ENCODE measurements around the gene RTEL1.
A peak's percentile ranks its signal among the peaks of the same experiment; 100 is the strongest.
"Not testable (repeated sequence)": the region's sequence is repeated elsewhere in the genome, so short reads cannot be mapped to it uniquely, and the experiment has no call there.

The RTEL1 gene

DNA sequence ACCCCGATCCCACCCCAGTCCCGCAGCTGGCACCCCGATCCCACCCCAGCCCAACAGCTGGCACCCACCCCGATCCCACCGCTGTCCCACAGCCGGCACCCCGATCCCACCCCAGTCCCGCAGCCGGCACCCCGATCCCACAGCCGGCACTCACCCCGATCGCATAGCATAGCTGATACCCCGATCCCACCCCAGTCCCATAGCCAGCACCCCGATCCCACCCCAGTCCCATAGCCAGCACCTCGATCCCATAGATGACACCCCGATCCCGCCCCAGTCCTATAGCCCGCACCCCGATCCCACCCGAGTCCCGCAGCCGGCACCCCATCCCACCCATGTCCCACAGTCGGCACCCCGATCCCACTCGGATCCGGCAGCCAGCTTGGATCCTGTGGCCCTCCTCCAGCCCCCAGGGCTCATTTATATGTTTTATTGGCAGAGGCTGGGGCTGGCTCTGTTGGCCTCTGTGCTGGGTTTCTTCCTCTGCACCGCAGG lies 30.3 kb upstream of the RTEL1 start:
- no peak for DNase-seq

DNA sequence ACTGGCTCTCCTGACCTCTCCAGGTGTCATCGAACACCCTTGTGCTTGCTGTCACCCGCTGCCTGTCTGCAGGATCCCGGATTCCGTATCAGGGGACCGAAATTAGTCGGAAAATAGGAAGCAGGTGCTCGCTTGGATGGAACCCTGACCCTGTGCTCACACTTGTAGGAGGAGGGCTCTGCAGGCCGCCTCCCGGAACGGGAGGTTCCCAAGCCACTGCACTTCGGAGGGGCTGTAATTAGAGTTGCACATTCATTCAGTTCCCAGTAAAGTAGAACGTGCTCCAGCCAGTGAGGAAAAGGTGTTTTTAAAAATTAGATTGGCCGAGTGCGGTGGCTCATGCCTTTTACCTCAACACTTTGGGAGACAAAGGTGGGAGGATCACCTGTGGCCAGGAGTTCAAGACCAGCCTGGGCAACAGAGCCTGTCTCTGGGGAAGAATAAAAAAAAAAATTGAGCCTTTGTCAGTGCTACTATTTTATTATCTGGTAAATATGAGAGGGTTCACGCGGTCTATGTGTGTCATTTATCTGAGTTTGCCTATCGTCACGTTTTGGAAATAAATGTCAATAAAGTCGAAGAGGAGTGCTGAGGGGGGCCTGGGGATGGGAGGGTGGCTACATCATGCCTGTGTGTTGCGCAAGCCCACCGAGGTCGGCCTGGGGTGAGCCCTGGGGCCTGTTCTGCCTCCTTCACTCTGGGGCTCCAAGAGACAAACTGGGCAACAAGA lies 29.7 kb upstream of the RTEL1 start:
- peak; percentile 89 for DNase-seq

DNA sequence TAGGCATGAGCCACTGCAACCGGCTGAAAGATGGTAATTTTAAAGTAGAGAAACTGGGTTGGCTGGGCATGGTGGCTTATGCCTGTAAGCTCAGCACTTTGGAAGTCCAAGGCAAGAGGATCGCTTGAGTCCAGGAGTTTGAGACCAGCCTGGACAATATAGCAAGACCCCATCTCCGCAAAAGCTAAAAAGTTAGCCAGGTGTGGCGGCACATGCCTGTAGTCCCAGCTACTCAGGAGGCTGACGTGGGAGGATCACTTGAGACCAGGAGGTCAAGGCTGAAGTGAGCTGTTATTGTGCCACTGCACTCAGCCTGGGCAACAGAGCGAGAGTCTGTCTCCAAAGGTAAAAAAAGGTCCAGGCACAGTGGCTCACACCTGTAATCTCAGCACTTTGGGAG lies 27.2 kb upstream of the RTEL1 start:
- DNase-seq, result not testable (repeated sequence)

DNA sequence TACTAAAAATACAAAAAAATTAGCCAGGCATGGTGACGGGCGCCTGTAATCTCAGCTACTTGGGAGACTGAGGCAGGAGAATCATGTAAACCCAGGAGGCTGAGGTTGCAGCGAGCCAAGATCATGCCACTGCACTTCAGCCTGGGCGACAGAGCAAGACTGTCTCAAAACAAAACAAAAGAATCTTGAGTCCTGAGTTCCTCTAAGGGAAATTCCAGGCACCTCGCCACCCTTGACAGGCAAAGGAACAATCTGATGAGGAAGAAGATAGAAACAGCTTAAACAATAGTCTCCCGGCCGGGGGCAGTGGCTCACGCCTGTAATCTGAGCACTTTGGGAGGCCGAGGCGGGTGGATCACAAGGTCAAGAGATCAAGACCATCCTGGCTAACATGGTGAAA lies 26.7 kb upstream of the RTEL1 start:
- DNase-seq, result not testable (repeated sequence)

- no peak for DNase-seq
Measured at GRCh38 chr20:63633732-63634131, 24.4 kb upstream of the RTEL1 start.

DNA sequence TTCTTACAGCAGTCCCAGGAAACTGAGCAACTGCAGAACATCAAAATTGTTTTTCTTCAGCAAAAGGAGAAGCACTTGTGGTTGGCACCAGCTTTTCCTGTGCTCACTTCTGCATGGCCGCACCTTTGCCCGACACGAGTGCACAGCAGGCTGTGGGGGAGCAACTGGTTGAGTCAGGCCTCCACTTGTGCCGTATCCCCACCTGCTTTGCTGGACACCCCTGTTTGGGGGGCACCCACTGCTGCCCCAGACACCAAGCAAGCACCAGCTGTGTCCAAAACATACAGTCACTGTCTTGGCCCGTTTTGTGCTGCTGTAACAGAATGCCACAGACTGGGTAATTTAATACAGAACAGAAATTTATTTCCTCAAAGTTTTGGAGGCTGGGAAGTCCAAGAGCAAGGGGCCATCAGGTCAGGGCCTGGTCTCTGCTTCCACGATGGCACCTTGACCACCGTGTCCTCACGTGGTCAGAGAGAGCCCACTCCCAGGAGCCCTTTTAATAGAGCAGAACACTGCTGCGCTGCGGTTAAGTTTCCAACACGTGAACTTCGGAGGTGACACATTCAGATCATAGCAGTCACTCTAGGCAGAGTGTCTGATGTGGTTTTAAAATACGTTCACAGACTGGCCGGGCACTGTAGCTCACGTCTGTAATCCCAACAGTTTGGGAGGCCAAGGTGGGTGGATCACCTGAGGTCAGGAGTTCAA lies 22.5 kb upstream of the RTEL1 start:
- DNase-seq, result peak; percentile 82

- DNase-seq, result no peak
Measured at GRCh38 chr20:63636752-63637628, 21.1 kb upstream of the RTEL1 start.

DNA sequence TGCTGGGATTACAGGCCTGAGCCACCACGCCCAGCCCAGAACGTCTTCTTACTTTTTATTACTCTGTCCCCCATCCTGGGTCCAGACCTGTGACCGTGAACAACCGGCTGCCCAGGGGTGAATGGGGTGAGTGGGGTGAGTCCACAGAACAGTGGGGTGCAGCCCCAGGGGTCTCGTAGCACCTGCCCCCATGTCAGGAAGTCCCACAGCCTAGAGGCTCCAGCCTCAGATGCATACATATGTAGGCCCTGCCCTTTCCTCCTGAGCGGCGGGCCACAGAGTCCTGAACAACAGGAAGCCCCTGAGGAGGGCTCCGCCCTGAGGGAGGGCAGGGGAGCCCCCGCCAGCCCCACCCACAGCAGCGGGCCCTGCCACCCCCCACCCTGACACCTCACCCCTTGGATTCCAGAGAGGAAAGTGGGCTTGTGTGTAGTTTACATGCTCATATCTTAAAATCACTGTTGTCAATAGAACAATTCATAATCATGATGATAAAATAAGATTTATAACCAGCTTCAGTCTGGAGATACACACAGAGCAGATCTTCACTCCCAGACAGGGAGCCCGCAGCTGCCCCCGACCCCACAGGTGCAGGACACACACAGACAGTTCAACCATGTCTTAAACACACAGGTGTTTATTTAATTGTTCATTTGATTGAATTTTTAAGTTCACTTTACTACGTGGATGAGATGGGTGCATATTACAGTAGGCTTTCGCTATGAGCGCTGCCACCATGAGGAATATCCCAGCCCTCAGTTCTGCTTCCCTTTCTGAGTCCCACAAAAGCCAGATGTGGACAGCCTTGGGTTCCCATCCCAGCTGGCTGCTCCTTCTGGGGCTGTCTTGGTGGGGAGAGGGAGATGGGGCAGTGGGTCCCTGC lies 18.8 kb upstream of the RTEL1 start:
- DNase-seq, result peak; percentile 86

DNA sequence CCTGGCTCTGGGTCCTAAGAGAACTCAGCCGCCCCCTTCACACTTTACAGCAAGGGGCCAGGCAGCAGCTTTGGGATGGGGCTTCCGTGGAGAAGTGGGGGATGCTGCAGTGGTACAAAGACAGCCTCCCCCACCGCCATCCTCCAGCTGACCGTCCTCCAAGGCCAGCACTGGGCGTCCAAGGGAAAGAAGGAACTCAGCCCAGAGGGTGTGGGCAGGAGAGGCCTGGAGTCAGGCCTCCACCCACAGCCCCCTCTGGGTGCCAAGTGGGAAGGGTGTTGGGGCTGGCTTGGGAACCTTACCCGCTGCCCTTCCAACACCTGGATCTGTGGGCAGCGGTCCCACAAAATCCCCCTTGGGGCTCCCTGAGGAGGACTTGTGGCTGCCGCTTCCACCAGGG lies 18.0 kb upstream of the RTEL1 start:
- peak; percentile 65 for DNase-seq

DNA sequence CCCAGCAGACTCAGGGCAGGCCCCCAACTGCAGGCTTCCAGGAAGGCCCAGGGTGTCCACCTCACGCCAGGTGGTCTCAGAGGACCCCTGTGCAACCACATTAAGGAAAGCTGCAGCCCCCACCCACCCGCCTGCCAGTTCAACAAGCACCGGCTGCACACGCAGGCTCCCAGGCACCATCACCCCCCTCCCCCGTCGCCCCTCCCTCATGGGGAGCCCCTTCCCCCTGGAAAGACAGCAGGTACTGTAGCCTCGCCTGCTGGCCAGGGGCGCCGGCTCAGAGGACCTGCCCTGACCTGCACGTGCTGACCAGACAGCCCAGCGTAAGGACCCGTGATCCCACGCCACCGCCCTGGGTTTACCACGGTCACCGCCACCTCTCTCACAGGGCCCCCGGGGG lies 17.4 kb upstream of the RTEL1 start:
- DNase-seq, result peak; percentile 74

DNA sequence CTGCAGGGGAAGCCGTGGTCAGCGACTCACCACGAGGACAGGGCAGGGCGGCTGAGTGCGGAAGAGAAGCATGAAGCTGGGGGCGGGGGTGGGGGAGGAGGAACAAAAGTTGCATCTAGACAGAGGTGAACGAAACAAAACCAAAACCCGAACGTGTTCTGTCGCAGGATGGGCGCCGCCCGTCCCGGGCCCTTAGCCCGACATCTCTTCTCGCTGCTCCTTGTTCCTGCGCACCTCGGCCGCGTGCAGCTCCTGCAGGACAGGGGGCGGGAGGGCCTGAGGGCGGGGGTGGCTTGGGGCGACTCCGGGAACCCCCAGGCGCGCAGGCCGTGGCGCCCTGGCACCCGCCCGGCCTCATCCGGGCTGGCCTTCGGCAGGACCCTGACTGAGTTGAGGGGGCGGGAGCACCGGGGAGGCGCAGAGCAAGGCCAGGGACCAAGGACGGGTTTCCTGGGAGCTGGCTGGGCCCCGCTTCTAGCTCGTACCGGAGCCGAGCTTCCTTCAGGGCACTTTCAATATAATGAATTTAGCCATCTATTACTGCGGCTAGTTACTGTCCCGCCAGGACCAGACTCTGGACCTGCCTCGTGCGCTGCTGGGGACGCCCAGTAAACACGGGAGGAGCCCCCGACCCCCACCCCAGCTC lies 16.8 kb upstream of the RTEL1 start:
- DNase-seq, result peak; percentile 86

DNA sequence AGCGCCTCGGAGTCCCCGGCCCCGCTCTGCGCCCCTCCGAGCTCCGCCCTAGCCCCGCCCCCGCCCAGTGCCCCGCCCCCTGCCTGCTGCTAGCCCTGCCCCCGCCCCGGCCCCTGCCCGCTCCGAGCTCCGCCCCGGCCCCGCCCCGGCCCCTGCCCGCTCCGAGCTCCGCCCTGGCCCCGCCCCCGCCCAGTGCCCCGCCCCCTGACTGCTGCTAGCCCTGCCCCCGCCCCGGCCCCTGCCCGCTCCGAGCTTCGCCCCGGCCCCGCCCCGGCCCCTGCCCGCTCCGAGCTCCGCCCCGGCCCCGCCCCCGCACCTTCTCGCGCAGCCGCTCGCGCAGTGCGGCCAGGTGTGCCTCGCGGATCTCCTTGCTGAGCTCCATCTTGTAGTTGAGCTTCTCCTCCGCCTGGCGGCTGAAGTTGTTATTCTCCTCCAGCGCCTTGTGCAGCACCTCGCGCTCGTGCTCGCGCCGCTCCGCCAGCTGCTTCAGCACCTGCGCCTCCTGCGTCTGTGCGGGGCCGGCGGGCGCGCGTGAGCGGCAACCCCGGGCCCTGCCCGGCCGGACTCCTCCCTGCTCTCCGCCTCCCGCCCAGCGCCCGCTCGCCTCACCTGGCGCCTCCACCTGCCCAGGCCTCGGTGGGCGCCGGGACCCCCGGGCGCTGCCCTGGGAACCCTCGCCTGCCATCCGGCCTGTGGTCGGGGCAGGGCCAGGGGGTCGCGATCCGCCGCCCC lies 16.2 kb upstream of the RTEL1 start:
- peak; percentile 98 for DNase-seq

- peak; percentile 65 for DNase-seq
Measured at GRCh38 chr20:63642527-63643247, 15.4 kb upstream of the RTEL1 start.

- no peak for DNase-seq
Measured at GRCh38 chr20:63643499-63643898, 14.6 kb upstream of the RTEL1 start.

- no peak for DNase-seq
Measured at GRCh38 chr20:63643946-63644345, 14.2 kb upstream of the RTEL1 start.

GRCh38 chr20:63645218-63645617 lies 12.9 kb upstream of the RTEL1 start:
- no peak for DNase-seq

GRCh38 chr20:63648190-63648589 lies 9.9 kb upstream of the RTEL1 start:
- no peak for DNase-seq

DNA sequence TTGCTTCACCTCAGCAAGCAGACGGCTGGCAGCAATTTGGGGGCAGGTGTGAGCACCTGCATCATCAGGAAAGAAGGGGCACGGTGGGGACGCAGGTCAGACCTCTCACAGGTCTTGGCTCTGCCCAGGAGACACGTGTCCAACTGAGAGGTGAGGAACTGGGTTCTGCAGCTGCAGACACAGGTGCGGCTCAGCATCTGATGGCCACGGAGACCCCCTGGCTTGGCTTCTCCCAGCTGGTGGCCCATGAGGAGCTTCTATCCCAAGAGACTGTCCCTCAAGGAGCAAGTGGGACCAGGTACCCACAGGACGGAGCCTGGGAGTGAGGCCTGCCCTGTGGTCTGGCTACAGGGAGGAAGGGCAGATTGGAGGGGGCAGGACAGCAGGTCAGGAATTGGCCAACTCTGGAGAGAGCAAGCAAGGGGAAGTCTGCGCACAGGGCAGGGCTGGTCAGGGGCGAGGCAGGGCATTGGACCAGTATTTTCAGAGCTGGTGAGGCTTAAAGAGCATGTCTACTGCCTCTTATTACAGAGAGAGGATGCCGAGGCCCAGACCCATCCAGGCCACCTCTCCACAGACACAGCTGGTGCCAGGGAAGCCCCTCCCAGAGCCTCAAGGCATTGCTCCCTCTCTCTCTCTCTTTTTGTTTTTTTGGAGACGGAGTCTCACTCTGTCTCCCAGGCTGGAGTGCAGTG lies 9.1 kb upstream of the RTEL1 start:
- no peak for DNase-seq

DNA sequence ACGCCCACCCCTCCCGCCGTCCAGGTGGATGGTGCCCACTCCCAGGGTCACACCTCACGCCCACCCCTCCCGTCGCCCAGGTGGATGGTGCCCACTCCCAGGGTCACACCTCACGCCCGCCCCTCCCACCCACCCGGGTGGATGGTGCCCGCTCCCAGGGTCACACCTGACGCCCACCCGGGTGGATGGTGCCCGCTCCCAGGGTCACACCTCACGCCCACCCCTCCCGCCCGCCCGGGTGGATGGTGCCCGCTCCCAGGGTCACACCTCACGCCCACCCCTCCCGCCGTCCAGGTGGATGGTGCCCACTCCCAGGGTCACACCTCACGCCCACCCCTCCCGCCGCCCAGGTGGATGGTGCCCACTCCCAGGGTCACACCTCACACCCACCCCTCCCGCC lies 7.6 kb upstream of the RTEL1 start:
- DNase-seq, result not testable (repeated sequence)

- no peak for DNase-seq
Measured at GRCh38 chr20:63651942-63652191, 6.2 kb upstream of the RTEL1 start.
